ENCODE data around the gene FUT3.

- no peak for TF ChIP-seq CTCF (IDR thresholded peaks at IDR 0.05)
- TF ChIP-seq ZFX (IDR thresholded peaks at IDR 0.05; ENCODE audit: borderline replicate concordance): no peak
Observed at GRCh38 chr19:5863030-5863665, 11.9 kb upstream of the FUT3 start.
